ENCODE results near the gene CRK.

GRCh38 chr17:1493291-1493980 lies 37.4 kb upstream of the CRK start:
- no peak for TF ChIP-seq CTCF (conservative IDR thresholded peaks at IDR 0.05 in 1 of 2, IDR thresholded peaks at IDR 0.05 in 1 of 2; ENCODE audit: extremely low read depth in 1 of 2, insufficient read depth in 1 of 2, low read depth in 1 of 2, low read length in 2 of 2)
- no peak for TF ChIP-seq EZH2 (IDR thresholded peaks at IDR 0.05; ENCODE audit: borderline replicate concordance, low read length)
